ENCODE measurements around the gene OBP2B.
"Not testable (repeated sequence)": the region's sequence is repeated elsewhere in the genome, so short reads cannot be mapped to it uniquely, and the experiment has no call there.

OBP2B gene

GRCh38 chr9:133208880-133209300, at the start of gene OBP2B:
OBP2B (minus strand) TSS chr9:133209250; CDS start chr9:133209199, 51 bp downstream.
- H3K27ac Mint-ChIP-seq; H3K36me3 Mint-ChIP-seq (ENCODE audit: low read depth); H3K4me1 Mint-ChIP-seq; H3K4me3 Mint-ChIP-seq; DNase-seq: not testable (repeated sequence)
- Mint-ChIP-seq H3K27me3 (ENCODE audit: low read depth, poor library complexity) (peaks cover 47% of the 10 kb centered on the region), H3K9me3 (peaks cover 12% of the 10 kb centered on the region)

GRCh38 chr9:133258061-133259015, 49.3 kb upstream of the OBP2B start:
- Mint-ChIP-seq H3K36me3 (ENCODE audit: low read depth) (no peaks in the 10 kb centered on the region), H3K4me1 (peaks cover 20% of the 10 kb centered on the region), H3K27ac (peak overlapping the region; percentile 77), H3K27me3 (ENCODE audit: low read depth, poor library complexity) (peaks cover 13% of the 10 kb centered on the region), H3K9me3 (no peaks in the 10 kb centered on the region), H3K4me3 (no peak overlapping the region)
- peak; percentile 36 for DNase-seq
- no peak for TF ChIP-seq CTCF (IDR thresholded peaks at IDR 0.05)

GRCh38 chr9:133257465-133257956, 48.5 kb upstream of the OBP2B start:
- Mint-ChIP-seq H3K36me3 (ENCODE audit: low read depth) (no peaks in the 10 kb centered on the region), H3K27ac (peak overlapping the region; percentile 77), H3K27me3 (ENCODE audit: low read depth, poor library complexity) (peaks cover 21% of the 10 kb centered on the region), H3K4me3 (no peak overlapping the region), H3K4me1 (peaks cover 20% of the 10 kb centered on the region), H3K9me3 (no peaks in the 10 kb centered on the region)
- no peak for DNase-seq
- TF ChIP-seq CTCF (IDR thresholded peaks at IDR 0.05), result no peak

- peaks cover 20% of the 10 kb centered on the region for H3K4me1 Mint-ChIP-seq
- DNase-seq, result no peak
- no peaks in the 10 kb centered on the region for H3K36me3 Mint-ChIP-seq (ENCODE audit: low read depth)
- no peak overlapping the region for H3K4me3 Mint-ChIP-seq
- no peaks in the 10 kb centered on the region for H3K9me3 Mint-ChIP-seq
- no peak for TF ChIP-seq CTCF (IDR thresholded peaks at IDR 0.05)
- H3K27ac Mint-ChIP-seq, result no peak overlapping the region
- peaks cover 21% of the 10 kb centered on the region for H3K27me3 Mint-ChIP-seq (ENCODE audit: low read depth, poor library complexity)
Measured at GRCh38 chr9:133256686-133257091, 47.6 kb upstream of the OBP2B start.

GRCh38 chr9:133256136-133256461, 47.0 kb upstream of the OBP2B start:
- H3K4me3 Mint-ChIP-seq, result no peak overlapping the region
- no peak overlapping the region for H3K27ac Mint-ChIP-seq
- no peak for TF ChIP-seq CTCF (IDR thresholded peaks at IDR 0.05)
- H3K9me3 Mint-ChIP-seq, result no peaks in the 10 kb centered on the region
- H3K27me3 Mint-ChIP-seq (ENCODE audit: low read depth, poor library complexity), result peaks cover 20% of the 10 kb centered on the region
- H3K4me1 Mint-ChIP-seq, result peaks cover 20% of the 10 kb centered on the region
- no peak for DNase-seq
- H3K36me3 Mint-ChIP-seq (ENCODE audit: low read depth), result no peaks in the 10 kb centered on the region

- no peak for TF ChIP-seq CTCF (IDR thresholded peaks at IDR 0.05)
- H3K27me3 Mint-ChIP-seq (ENCODE audit: low read depth, poor library complexity), result peaks cover 24% of the 10 kb centered on the region
- H3K9me3 Mint-ChIP-seq, result no peaks in the 10 kb centered on the region
- H3K4me3 Mint-ChIP-seq, result no peak overlapping the region
- no peak overlapping the region for H3K27ac Mint-ChIP-seq
- peaks cover 20% of the 10 kb centered on the region for H3K4me1 Mint-ChIP-seq
- no peak for DNase-seq
- H3K36me3 Mint-ChIP-seq (ENCODE audit: low read depth), result no peaks in the 10 kb centered on the region
Measured at GRCh38 chr9:133255371-133256135, 46.5 kb upstream of the OBP2B start.

All from nephron progenitor cell (in vitro differentiated cells).